T-cell (primary cell): ENCODE measurements around the gene FBXO42. TPM values are rescaled to one million over a fixed set of nuclear protein-coding genes. Genes with fewer than 3 reads are reported as not detected.

Source experiments
- ATAC-seq, 4 experiments: fragments of 200-7000 bp in 3 of 4; fragments of 150-1000 bp in 1 of 4; cut with Tn5 transposase; replicated peaks in 1 of 4; 1 replicate in 3 of 4; 2 replicates in 1 of 4; pipeline ENCODE4 v1.10.0; 2021; ENCODE audit warnings: moderate library complexity in 3 of 4, mild to moderate bottlenecking in 2 of 4, moderate number of reproducible peaks in 1 of 4
- CTCF ChIA-PET, 2 donors: fragments of 300-600 bp; sonication (Branson Sonifier 250); formaldehyde crosslinking; loops; one replicate each; lab custom pipeline; 2022; ENCODE audit warnings: antibody characterized with exemption in 2 of 2; lab: Charles Lee
- POLR2A ChIA-PET, 2 donors: fragments of 300-600 bp; sonication (Branson Sonifier 250); formaldehyde crosslinking; loops; one replicate each; lab custom pipeline; 2022; ENCODE audit warnings: antibody characterized with exemption in 2 of 2; lab: Charles Lee
- DNase-seq, 35 experiments: peaks; one replicate each; pipeline versions ENCODE4 v3.0.0 to v3.0.0-alpha.2; 2013 to 2023
- H3K27ac ChIP-seq: one replicate; pipeline ENCODE4 v1.5.1; 2013; ENCODE audit warnings: low read length
- H3K27me3 ChIP-seq, 2 experiments: replicated peaks in 1 of 2; 1 replicate in 1 of 2; 2 replicates in 1 of 2; pipeline versions ENCODE4 v1.6.1 to v1.7.0; 2013; ENCODE audit warnings: low read length in 1 of 2, mixed read lengths in 1 of 2; ENCODE audit not compliant: control insufficient read depth in 2 of 2, insufficient read depth in 2 of 2; ENCODE audit errors: extremely low read depth in 1 of 2
- H3K36me3 ChIP-seq, 2 donors: 1 replicate in 1 of 2; 2 replicates in 1 of 2; pipeline versions ENCODE4 v1.6.1 to v1.7.0; 2013; ENCODE audit warnings: low read length in 1 of 2; ENCODE audit not compliant: control insufficient read depth in 2 of 2, insufficient read depth in 1 of 2; ENCODE audit errors: extremely low read depth in 1 of 2
- H3K4me1 ChIP-seq, 2 experiments: 1 replicate in 1 of 2; 2 replicates in 1 of 2; pipeline versions ENCODE4 v1.6.1 to v1.7.0; 2013; ENCODE audit warnings: low read length in 2 of 2, mixed read lengths in 1 of 2; ENCODE audit not compliant: insufficient read depth in 2 of 2, control insufficient read depth in 1 of 2; ENCODE audit errors: extremely low read depth in 1 of 2
- H3K4me3 ChIP-seq, 2 donors: 1 replicate in 1 of 2; 2 replicates in 1 of 2; pipeline versions ENCODE4 v1.5.1 to v1.7.0; 2013; ENCODE audit warnings: mild to moderate bottlenecking in 2 of 2, low read length in 1 of 2, moderate library complexity in 1 of 2; ENCODE audit not compliant: control insufficient read depth in 1 of 2; ENCODE audit errors: extremely low read depth in 1 of 2
- H3K9me3 ChIP-seq: 2 replicates; pipeline ENCODE4 v1.7.0; 2013
- H3K27ac Mint-ChIP-seq, 2 donors: one replicate each; pipeline ENCODE4 v1.8.0; 2020 to 2021; ENCODE audit warnings: mild to moderate bottlenecking in 2 of 2, mixed read lengths in 2 of 2
- H3K27me3 Mint-ChIP-seq, 2 donors: one replicate each; pipeline ENCODE4 v1.8.0; 2021 to 2022; ENCODE audit warnings: mixed read lengths in 2 of 2
- H3K36me3 Mint-ChIP-seq: one replicate; pipeline ENCODE4 v1.8.0; 2021; ENCODE audit warnings: mixed read lengths
- H3K4me1 Mint-ChIP-seq, 3 donors: one replicate each; pipeline ENCODE4 v1.8.0; 2020 to 2022; ENCODE audit warnings: mixed read lengths in 3 of 3, mild to moderate bottlenecking in 1 of 3
- H3K4me3 Mint-ChIP-seq, 3 donors: one replicate each; pipeline ENCODE4 v1.8.0; 2020 to 2022; ENCODE audit warnings: mild to moderate bottlenecking in 3 of 3, mixed read lengths in 3 of 3, moderate library complexity in 3 of 3
- H3K9me3 Mint-ChIP-seq, 3 donors: one replicate each; pipeline ENCODE4 v1.8.0; 2020 to 2022; ENCODE audit warnings: mixed read lengths in 3 of 3
- WGBS: methylation state at CpG from one replicate; pipeline ENCODE4 v1.1.5; 2013; ENCODE audit warnings: missing lambda C conversion rate; ENCODE audit not compliant: insufficient coverage; 5-methylcytosine and 5-hydroxymethylcytosine counted together
- total RNA-seq, 35 experiments: library from RNA in 6 of 35; stranded (reverse) in 6 of 35; fragments of 120-200 nt in 1 of 35; gene quantifications; one replicate each; pipeline versions ENCODE4 v1.2.1 to v1.2.4 and lab custom pipeline; 2013 to 2026

FBXO42 gene
- total RNA-seq, 5 donors from 2014 or later (not counting 1 experiment from before 2014, with no cell fraction given) = 20.6 to 23.4 (median 22.5) TPM

GRCh38 chr1:16385659-16386453, 33.6 kb upstream of the FBXO42 start:
- Mint-ChIP-seq H3K27ac (peak overlapping the region; percentile 60 to 90), H3K36me3 (peaks cover 10% of the 10 kb centered on the region), H3K27me3 (no peaks in the 10 kb centered on the region), H3K9me3 (no peaks in the 10 kb centered on the region), H3K4me3 (peak overlapping the region; percentile 63 to 74 (median 73)), H3K4me1 (peaks cover 72 to 75% (median 73%) of the 10 kb centered on the region in 3 donors)
- Histone ChIP-seq H3K27ac (peak overlapping the region; percentile 44), H3K4me1 (peaks cover 28 to 70% of the 10 kb centered on the region in 2 experiments), H3K27me3 (no peaks in the 10 kb centered on the region), H3K36me3 (peaks cover 0 to 3% of the 10 kb centered on the region in 2 donors), H3K4me3 (no peak overlapping the region), H3K9me3 (no peaks in the 10 kb centered on the region)
- ATAC-seq (peak in 3 of 4 experiments; percentile 11 to 36 (median 25)), DNase-seq (no peak)
- ChIA-PET POLR2A (interaction anchor here in 1 of 2 donors (0.6 kb wide), 1 partner anchor 11 kb away, joined by 3 read pairs; no protein-coding TSS in a partner anchor), CTCF (interaction anchor here in 1 of 2 donors (0.6 kb wide), 2 partner anchors 20 to 1019 kb away, joined by 3 read pairs; no protein-coding TSS in a partner anchor)
- WGBS = 98% methylated on average over 6 of the region's 9 CpGs

- no peaks in the 10 kb centered on the region for H3K9me3 Mint-ChIP-seq
- peaks cover 67 to 75% (median 69%) of the 10 kb centered on the region in 3 donors for H3K4me1 Mint-ChIP-seq
- ChIA-PET POLR2A (no interaction called here), CTCF (no interaction called here)
- Histone ChIP-seq H3K9me3 (no peaks in the 10 kb centered on the region), H3K27ac (no peak overlapping the region), H3K36me3 (peaks cover 2 to 5% of the 10 kb centered on the region in 2 donors), H3K4me3 (no peak overlapping the region), H3K27me3 (no peaks in the 10 kb centered on the region), H3K4me1 (peaks cover 28 to 68% of the 10 kb centered on the region in 2 experiments)
- no CpG with 5 or more reads among the region's 5 CpGs for WGBS
- no peak for ATAC-seq
- H3K27me3 Mint-ChIP-seq = no peaks in the 10 kb centered on the region
- H3K4me3 Mint-ChIP-seq = peak overlapping the region in 1 of 3 donors; percentile 73
- H3K27ac Mint-ChIP-seq = peak overlapping the region; percentile 57 to 83
- no peak for DNase-seq
- peaks cover 10% of the 10 kb centered on the region for H3K36me3 Mint-ChIP-seq
Observed at GRCh38 chr1:16383888-16384287, 31.6 kb upstream of the FBXO42 start.

DNA sequence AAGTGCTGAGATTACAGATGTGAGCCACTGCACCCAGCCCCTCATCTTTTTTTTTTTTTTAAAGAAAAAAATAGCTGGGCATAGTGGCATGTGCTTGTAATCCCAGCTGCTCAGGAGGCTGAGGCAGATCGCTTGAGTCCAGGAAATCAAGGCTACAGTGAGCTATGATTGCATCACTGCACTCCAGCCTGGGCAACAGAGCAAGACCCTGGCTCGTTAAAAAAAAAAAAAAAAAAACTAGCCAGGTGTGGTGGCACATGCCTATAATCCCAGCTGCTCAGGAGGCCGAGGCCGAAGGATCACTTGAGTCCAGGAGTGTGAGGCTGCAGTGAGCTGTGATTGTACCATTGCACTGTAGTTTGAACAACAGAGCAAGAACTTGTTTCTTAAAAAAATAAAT, 28.6 kb upstream of the FBXO42 start:
- Histone ChIP-seq H3K4me3 (no peak overlapping the region), H3K4me1 (peaks cover 20 to 72% of the 10 kb centered on the region in 2 experiments), H3K9me3 (no peaks in the 10 kb centered on the region), H3K36me3 (peaks cover 2 to 4% of the 10 kb centered on the region in 2 donors), H3K27ac (no peak overlapping the region), H3K27me3 (no peaks in the 10 kb centered on the region)
- CTCF ChIA-PET = interaction anchor here in 1 of 2 donors (0.6 kb wide), 1 partner anchor 11 kb away, joined by 3 read pairs; no protein-coding TSS in a partner anchor
- Mint-ChIP-seq H3K4me3 (no peak overlapping the region), H3K36me3 (peaks cover 10% of the 10 kb centered on the region), H3K4me1 (peaks cover 70 to 81% (median 71%) of the 10 kb centered on the region in 3 donors), H3K9me3 (no peaks in the 10 kb centered on the region), H3K27ac (no peak overlapping the region), H3K27me3 (no peaks in the 10 kb centered on the region)
- POLR2A ChIA-PET = interaction anchor here (0.6 to 0.7 kb wide), 3 partner anchors 13 to 31 kb away, joined by 3 to 5 read pairs (median 4); no protein-coding TSS in a partner anchor
- no peak for ATAC-seq
- DNase-seq = no peak
- WGBS = 97% methylated on average over 4 of the region's 4 CpGs

GRCh38 chr1:16378443-16378842, 26.2 kb upstream of the FBXO42 start:
- Mint-ChIP-seq H3K4me1 (peaks cover 72 to 76% (median 74%) of the 10 kb centered on the region in 3 donors), H3K36me3 (peaks cover 18% of the 10 kb centered on the region), H3K27ac (no peak overlapping the region), H3K9me3 (no peaks in the 10 kb centered on the region), H3K27me3 (no peaks in the 10 kb centered on the region), H3K4me3 (no peak overlapping the region)
- H3K27me3 ChIP-seq = no peaks in the 10 kb centered on the region
- H3K27ac ChIP-seq = no peak overlapping the region
- WGBS = 94% methylated on average over 5 of the region's 7 CpGs
- H3K36me3 ChIP-seq = peaks cover 2% of the 10 kb centered on the region in 2 donors
- no peaks in the 10 kb centered on the region for H3K9me3 ChIP-seq
- ChIA-PET CTCF (no interaction called here), POLR2A (interaction anchor here in 1 of 2 donors (0.6 kb wide), 1 partner anchor 9 kb away, joined by 4 read pairs; no protein-coding TSS in a partner anchor)
- H3K4me1 ChIP-seq = peaks cover 2 to 69% of the 10 kb centered on the region in 2 experiments
- ATAC-seq (no peak), DNase-seq (no peak)
- H3K4me3 ChIP-seq = no peak overlapping the region

- no peaks in the 10 kb centered on the region for H3K27me3 Mint-ChIP-seq
- Histone ChIP-seq H3K27ac (no peak overlapping the region), H3K36me3 (peaks cover 2 to 9% of the 10 kb centered on the region in 2 donors), H3K9me3 (no peaks in the 10 kb centered on the region), H3K4me1 (peaks cover 0 to 75% of the 10 kb centered on the region in 2 experiments), H3K4me3 (no peak overlapping the region), H3K27me3 (no peaks in the 10 kb centered on the region)
- ChIA-PET POLR2A (interaction anchor here in 1 of 2 donors (0.7 kb wide), 1 partner anchor 200 kb away, joined by 3 read pairs; no protein-coding TSS in a partner anchor), CTCF (no interaction called here)
- no peaks in the 10 kb centered on the region for H3K9me3 Mint-ChIP-seq
- H3K27ac Mint-ChIP-seq = peak overlapping the region in 1 of 2 donors; percentile 59
- WGBS = 86% methylated on average over 2 of the region's 4 CpGs
- H3K4me1 Mint-ChIP-seq = peaks cover 75 to 79% (median 76%) of the 10 kb centered on the region in 3 donors
- peaks cover 22% of the 10 kb centered on the region for H3K36me3 Mint-ChIP-seq
- no peak for ATAC-seq
- no peak for DNase-seq
- peak overlapping the region in 2 of 3 donors; percentile 22 to 24 for H3K4me3 Mint-ChIP-seq
Observed at GRCh38 chr1:16376971-16377370, 24.7 kb upstream of the FBXO42 start.
